Measurements from ENCODE around the gene CCDC85B. TPM values are rescaled to one million over a fixed set of nuclear protein-coding genes. Genes with fewer than 3 reads are reported as not detected.

Gene CCDC85B
- total and polyA plus RNA-seq, 4 donors, result 4.3 to 12.6 (median 6.9) TPM

GRCh38 chr11:65898656-65899355, 8.3 kb downstream of the CCDC85B start:
- 25% methylated on average over 28 of the region's 28 CpGs for WGBS
- peak overlapping the region in 1 of 3 donors; percentile 44 for H3K4me3 ChIP-seq (ENCODE audit: low read depth in 1 of 3, low read length in 3 of 3)
- H3K27me3 ChIP-seq (ENCODE audit: control insufficient read depth in 4 of 4, insufficient read depth in 4 of 4, low read length in 3 of 4), result no peaks in the 10 kb centered on the region
- H3K9ac ChIP-seq (ENCODE audit: low read depth in 1 of 2, low read length in 2 of 2), result no peak overlapping the region
- peaks cover 0 to 1% (median 0%) of the 10 kb centered on the region in 4 donors for H3K36me3 ChIP-seq (ENCODE audit: control insufficient read depth in 4 of 4, insufficient read depth in 3 of 4, low read depth in 1 of 4, low read length in 3 of 4)
- H3K4me1 ChIP-seq (ENCODE audit: control insufficient read depth in 4 of 4, insufficient read depth in 4 of 4, low read length in 3 of 4), result peaks cover 0 to 16% (median 10%) of the 10 kb centered on the region in 4 donors
- no peaks in the 10 kb centered on the region for H3K9me3 ChIP-seq (ENCODE audit: control insufficient read depth in 4 of 4, low read length in 3 of 4)
- no peak overlapping the region for H3K27ac ChIP-seq (ENCODE audit: low read depth in 1 of 2, low read length in 2 of 2)
- DNase-seq (ENCODE audit: low spot score), result no peak
- TF ChIP-seq MAX (IDR thresholded peaks at IDR 0.05), result no peak
- no peak for TF ChIP-seq JUND (IDR thresholded peaks at IDR 0.05)
- no peak for TF ChIP-seq HNF4A (conservative IDR thresholded peaks at IDR 0.05)

- no peak for TF ChIP-seq MAX (IDR thresholded peaks at IDR 0.05)
- TF ChIP-seq NR2F2 (IDR thresholded peaks at IDR 0.05), result no peak
- TF ChIP-seq YY1 (IDR thresholded peaks at IDR 0.05), result no peak
- no peak for TF ChIP-seq TAF1 (conservative IDR thresholded peaks at IDR 0.05)
- no peak for TF ChIP-seq RAD21 (IDR thresholded peaks at IDR 0.05)
- no peak for TF ChIP-seq HNF4A (conservative IDR thresholded peaks at IDR 0.05)
- TF ChIP-seq CTCF (IDR thresholded peaks at IDR 0.05; ENCODE audit: low read depth, low read length, missing input control), result no peak
- TF ChIP-seq, protein P1, sequence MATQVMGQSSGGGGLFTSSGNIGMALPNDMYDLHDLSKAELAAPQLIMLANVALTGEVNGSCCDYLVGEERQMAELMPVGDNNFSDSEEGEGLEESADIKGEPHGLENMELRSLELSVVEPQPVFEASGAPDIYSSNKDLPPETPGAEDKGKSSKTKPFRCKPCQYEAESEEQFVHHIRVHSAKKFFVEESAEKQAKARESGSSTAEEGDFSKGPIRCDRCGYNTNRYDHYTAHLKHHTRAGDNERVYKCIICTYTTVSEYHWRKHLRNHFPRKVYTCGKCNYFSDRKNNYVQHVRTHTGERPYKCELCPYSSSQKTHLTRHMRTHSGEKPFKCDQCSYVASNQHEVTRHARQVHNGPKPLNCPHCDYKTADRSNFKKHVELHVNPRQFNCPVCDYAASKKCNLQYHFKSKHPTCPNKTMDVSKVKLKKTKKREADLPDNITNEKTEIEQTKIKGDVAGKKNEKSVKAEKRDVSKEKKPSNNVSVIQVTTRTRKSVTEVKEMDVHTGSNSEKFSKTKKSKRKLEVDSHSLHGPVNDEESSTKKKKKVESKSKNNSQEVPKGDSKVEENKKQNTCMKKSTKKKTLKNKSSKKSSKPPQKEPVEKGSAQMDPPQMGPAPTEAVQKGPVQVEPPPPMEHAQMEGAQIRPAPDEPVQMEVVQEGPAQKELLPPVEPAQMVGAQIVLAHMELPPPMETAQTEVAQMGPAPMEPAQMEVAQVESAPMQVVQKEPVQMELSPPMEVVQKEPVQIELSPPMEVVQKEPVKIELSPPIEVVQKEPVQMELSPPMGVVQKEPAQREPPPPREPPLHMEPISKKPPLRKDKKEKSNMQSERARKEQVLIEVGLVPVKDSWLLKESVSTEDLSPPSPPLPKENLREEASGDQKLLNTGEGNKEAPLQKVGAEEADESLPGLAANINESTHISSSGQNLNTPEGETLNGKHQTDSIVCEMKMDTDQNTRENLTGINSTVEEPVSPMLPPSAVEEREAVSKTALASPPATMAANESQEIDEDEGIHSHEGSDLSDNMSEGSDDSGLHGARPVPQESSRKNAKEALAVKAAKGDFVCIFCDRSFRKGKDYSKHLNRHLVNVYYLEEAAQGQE (IDR thresholded peaks at IDR 0.05), result no peak
- TF ChIP-seq FOXA1 (IDR thresholded peaks at IDR 0.05), result no peak
- TF ChIP-seq SP1 (IDR thresholded peaks at IDR 0.05), result no peak
- TF ChIP-seq ZBTB33 (IDR thresholded peaks at IDR 0.05), result no peak
- TF ChIP-seq RXRA (IDR thresholded peaks at IDR 0.05), result no peak
- TF ChIP-seq EGR1 (IDR thresholded peaks at IDR 0.05; ENCODE audit: low read depth in 2 of 2), result no peak
- TF ChIP-seq ATF3 (IDR thresholded peaks at IDR 0.05), result no peak
- TF ChIP-seq FOXA2 (IDR thresholded peaks at IDR 0.05), result no peak
- H3K27me3 ChIP-seq (ENCODE audit: control insufficient read depth in 4 of 4, insufficient read depth in 4 of 4, low read length in 3 of 4), result no peaks in the 10 kb centered on the region
- H3K9ac ChIP-seq (ENCODE audit: low read depth in 1 of 2, low read length in 2 of 2), result peak overlapping the region in 1 of 2 donors; percentile 50
- H3K4me3 ChIP-seq (ENCODE audit: low read depth in 1 of 3, low read length in 3 of 3), result peak overlapping the region; percentile 1 to 47 (median 44)
- H3K9me3 ChIP-seq (ENCODE audit: control insufficient read depth in 4 of 4, low read length in 3 of 4), result no peaks in the 10 kb centered on the region
- peaks cover 0 to 1% (median 0%) of the 10 kb centered on the region in 4 donors for H3K36me3 ChIP-seq (ENCODE audit: control insufficient read depth in 4 of 4, insufficient read depth in 3 of 4, low read depth in 1 of 4, low read length in 3 of 4)
- no peak overlapping the region for H3K27ac ChIP-seq (ENCODE audit: low read depth in 1 of 2, low read length in 2 of 2)
- WGBS, result 5% methylated on average over 78 of the region's 78 CpGs
- peaks cover 0 to 16% (median 10%) of the 10 kb centered on the region in 4 donors for H3K4me1 ChIP-seq (ENCODE audit: control insufficient read depth in 4 of 4, insufficient read depth in 4 of 4, low read length in 3 of 4)
- no peak for DNase-seq (ENCODE audit: low spot score)
Observed at GRCh38 chr11:65899356-65900124, 9.1 kb downstream of the CCDC85B start.
